H9 (cell line): ENCODE results near the gene MFAP3. TPM values are rescaled to one million over a fixed set of nuclear protein-coding genes. Genes with fewer than 3 reads are reported as not detected.

Experiments
- DNase-seq: peaks from one replicate; pipeline ENCODE4 v3.0.0-alpha.2; 2017
- H2AFZ ChIP-seq: one replicate; pipeline ENCODE4 v1.6.1; 2013; ENCODE audit warnings: mild to moderate bottlenecking, low read length, control low read depth, moderate library complexity
- H2AK5ac ChIP-seq: 2 replicates; pipeline ENCODE4 v1.6.1; 2013; ENCODE audit warnings: low read length, control low read depth, mixed read lengths; ENCODE audit not compliant: insufficient read length
- H2BK120ac ChIP-seq: one replicate; pipeline ENCODE4 v1.6.1; 2013; ENCODE audit warnings: low read depth, mild to moderate bottlenecking, low read length, control low read depth, inconsistent platforms; ENCODE audit not compliant: poor library complexity, severe bottlenecking
- H2BK12ac ChIP-seq: 2 replicates; pipeline ENCODE4 v1.6.1; 2013; ENCODE audit warnings: low read length, control low read depth, mixed read lengths, low read depth; ENCODE audit not compliant: insufficient read length
- H2BK15ac ChIP-seq: 2 replicates; pipeline ENCODE4 v1.6.1; 2013; ENCODE audit warnings: low read depth, low read length, control low read depth
- H2BK20ac ChIP-seq: one replicate; pipeline ENCODE4 v1.6.1; 2013; ENCODE audit warnings: low read depth, mild to moderate bottlenecking, low read length, control low read depth, inconsistent platforms; ENCODE audit not compliant: poor library complexity, severe bottlenecking
- H2BK5ac ChIP-seq: 2 replicates; pipeline ENCODE4 v1.6.1; 2013; ENCODE audit warnings: low read length, control low read depth, mixed read lengths; ENCODE audit not compliant: insufficient read length
- H3K14ac ChIP-seq: 2 replicates; pipeline ENCODE4 v1.6.1; 2013; ENCODE audit warnings: low read length, control low read depth; ENCODE audit not compliant: insufficient read depth
- H3K18ac ChIP-seq: 2 replicates; pipeline ENCODE4 v1.6.1; 2013; ENCODE audit warnings: low read depth, mild to moderate bottlenecking, mixed read lengths, low read length, control low read depth; ENCODE audit not compliant: insufficient read length
- H3K23ac ChIP-seq: 2 replicates; pipeline ENCODE4 v1.6.1; 2013; ENCODE audit warnings: low read length, control low read depth, mixed read lengths, low read depth; ENCODE audit not compliant: insufficient read length
- H3K23me2 ChIP-seq: 2 replicates; pipeline ENCODE4 v1.6.1; 2013; ENCODE audit warnings: low read depth, mild to moderate bottlenecking, mixed read lengths, low read length, control low read depth; ENCODE audit not compliant: insufficient read length, poor library complexity, severe bottlenecking
- H3K27ac ChIP-seq: 2 replicates; pipeline ENCODE4 v1.5.1; 2013; ENCODE audit warnings: low read length, control low read depth, mixed read lengths, low read depth; ENCODE audit not compliant: insufficient read length
- H3K27me3 ChIP-seq: 2 replicates; pipeline ENCODE4 v1.6.1; 2013; ENCODE audit warnings: low read length, control low read depth, inconsistent platforms; ENCODE audit not compliant: insufficient read depth
- H3K4ac ChIP-seq: 2 replicates; pipeline ENCODE4 v1.6.1; 2013; ENCODE audit warnings: low read depth, mild to moderate bottlenecking, control low read depth, inconsistent platforms, low read length, moderate library complexity
- H3K4me1 ChIP-seq: 2 replicates; pipeline ENCODE4 v1.6.1; 2013; ENCODE audit warnings: low read length, control low read depth, inconsistent platforms; ENCODE audit not compliant: insufficient read depth
- H3K4me2 ChIP-seq: 2 replicates; pipeline ENCODE4 v1.6.1; 2013; ENCODE audit warnings: low read length, control low read depth, mixed read lengths; ENCODE audit not compliant: insufficient read length, insufficient read depth
- H3K56ac ChIP-seq: 2 replicates; pipeline ENCODE4 v1.6.1; 2013; ENCODE audit warnings: low read depth, mild to moderate bottlenecking, mixed read lengths, low read length, control low read depth; ENCODE audit not compliant: insufficient read length
- H3K79me1 ChIP-seq: 2 replicates; pipeline ENCODE4 v1.6.1; 2013; ENCODE audit warnings: low read depth, mild to moderate bottlenecking, moderate library complexity, low read length, control low read depth, inconsistent platforms; ENCODE audit not compliant: insufficient read depth, poor library complexity, severe bottlenecking
- H3K79me2 ChIP-seq: 2 replicates; pipeline ENCODE4 v1.6.1; 2013; ENCODE audit warnings: low read length, control low read depth, inconsistent platforms; ENCODE audit not compliant: insufficient read depth
- H3K9ac ChIP-seq: 2 replicates; pipeline ENCODE4 v1.6.1; 2013; ENCODE audit warnings: low read length, control low read depth, mixed read lengths; ENCODE audit not compliant: insufficient read length; ENCODE audit errors: extremely low read depth
- H3K9me3 ChIP-seq: one replicate; pipeline ENCODE4 v1.6.1; 2013; ENCODE audit warnings: low read depth, low read length, inconsistent platforms; ENCODE audit not compliant: control insufficient read depth
- H3T11ph ChIP-seq: one replicate; pipeline ENCODE4 v1.6.1; 2013; ENCODE audit warnings: mild to moderate bottlenecking, low read length, control low read depth, inconsistent platforms
- H4K20me1 ChIP-seq: one replicate; pipeline ENCODE4 v1.6.1; 2013; ENCODE audit not compliant: control insufficient read depth, insufficient read length, insufficient read depth
- H4K5ac ChIP-seq: 2 replicates; pipeline ENCODE4 v1.6.1; 2013; ENCODE audit warnings: low read depth, mild to moderate bottlenecking, mixed read lengths, low read length, control low read depth; ENCODE audit not compliant: insufficient read length
- H4K8ac ChIP-seq: replicated peaks from 2 replicates; pipeline ENCODE4 v1.6.1; 2013; ENCODE audit warnings: low read length, control low read depth, mixed read lengths, low read depth; ENCODE audit not compliant: insufficient read length
- H4K91ac ChIP-seq: 2 replicates; pipeline ENCODE4 v1.6.1; 2013; ENCODE audit warnings: low read depth, mild to moderate bottlenecking, moderate library complexity, mixed read lengths, low read length, control low read depth; ENCODE audit not compliant: insufficient read length
- H3K27ac Mint-ChIP-seq, 3 experiments: 2 replicates in 2 of 3; 3 replicates in 1 of 3; pipeline ENCODE4 v1.8.0; 2020 to 2021; ENCODE audit warnings: mixed read lengths in 3 of 3, mild to moderate bottlenecking in 1 of 3, moderate library complexity in 1 of 3
- H3K27me3 Mint-ChIP-seq: 2 replicates; pipeline ENCODE4 v1.8.0; 2021; ENCODE audit warnings: low read depth, mild to moderate bottlenecking, moderate library complexity, mixed read lengths
- H3K36me3 Mint-ChIP-seq, 3 experiments: 2 replicates in 2 of 3; 3 replicates in 1 of 3; pipeline ENCODE4 v1.8.0; 2020 to 2021; ENCODE audit warnings: low read depth in 3 of 3, mixed read lengths in 3 of 3; ENCODE audit not compliant: insufficient read depth in 1 of 3
- H3K4me1 Mint-ChIP-seq, 2 experiments: 2 replicates each; pipeline ENCODE4 v1.8.0; 2020; ENCODE audit warnings: mixed read lengths in 2 of 2
- H3K4me3 Mint-ChIP-seq, 2 experiments: 2 replicates in 1 of 2; 3 replicates in 1 of 2; pipeline ENCODE4 v1.8.0; 2020 to 2021; ENCODE audit warnings: mild to moderate bottlenecking in 2 of 2, mixed read lengths in 2 of 2, moderate library complexity in 1 of 2
- H3K9me3 Mint-ChIP-seq, 2 experiments: 2 replicates in 1 of 2; 3 replicates in 1 of 2; pipeline ENCODE4 v1.8.0; 2020; ENCODE audit warnings: mild to moderate bottlenecking in 2 of 2, mixed read lengths in 2 of 2, moderate library complexity in 1 of 2
- WGBS: extraction: QIAGEN DNeasy Blood & Tissue Kit; methylation state at CpG from one replicate; pipeline ENCODE4 v1.1.7; 2013; ENCODE audit warnings: missing lambda C conversion rate, low lambda C conversion rate, mixed read lengths; ENCODE audit not compliant: insufficient read length; ENCODE audit errors: extremely low coverage; 5-methylcytosine and 5-hydroxymethylcytosine counted together
- total RNA-seq: library from RNA; stranded (reverse); gene quantifications from 2 replicates; pipeline ENCODE4 v1.2.1, GENCODE V29; 2021
- TF ChIP-seq, protein P1 (sequence below): fragments of 200-600 bp; sonication (generic); conservative IDR thresholded peaks from 3 replicates; pipeline ENCODE4 v1.8.0; 2021; ENCODE audit warnings: antibody characterized with exemption, mild to moderate bottlenecking

MFAP3 gene
- total RNA-seq, 1 experiment from 2014 or later, result 24.5 TPM

- H3K14ac ChIP-seq, result no peak overlapping the region
- H3K9ac ChIP-seq, result no peak overlapping the region
- H2BK20ac ChIP-seq, result no peak overlapping the region
- H3K9me3 ChIP-seq, result no peaks in the 10 kb centered on the region
- H2BK15ac ChIP-seq, result no peak overlapping the region
- TF ChIP-seq, protein P1, sequence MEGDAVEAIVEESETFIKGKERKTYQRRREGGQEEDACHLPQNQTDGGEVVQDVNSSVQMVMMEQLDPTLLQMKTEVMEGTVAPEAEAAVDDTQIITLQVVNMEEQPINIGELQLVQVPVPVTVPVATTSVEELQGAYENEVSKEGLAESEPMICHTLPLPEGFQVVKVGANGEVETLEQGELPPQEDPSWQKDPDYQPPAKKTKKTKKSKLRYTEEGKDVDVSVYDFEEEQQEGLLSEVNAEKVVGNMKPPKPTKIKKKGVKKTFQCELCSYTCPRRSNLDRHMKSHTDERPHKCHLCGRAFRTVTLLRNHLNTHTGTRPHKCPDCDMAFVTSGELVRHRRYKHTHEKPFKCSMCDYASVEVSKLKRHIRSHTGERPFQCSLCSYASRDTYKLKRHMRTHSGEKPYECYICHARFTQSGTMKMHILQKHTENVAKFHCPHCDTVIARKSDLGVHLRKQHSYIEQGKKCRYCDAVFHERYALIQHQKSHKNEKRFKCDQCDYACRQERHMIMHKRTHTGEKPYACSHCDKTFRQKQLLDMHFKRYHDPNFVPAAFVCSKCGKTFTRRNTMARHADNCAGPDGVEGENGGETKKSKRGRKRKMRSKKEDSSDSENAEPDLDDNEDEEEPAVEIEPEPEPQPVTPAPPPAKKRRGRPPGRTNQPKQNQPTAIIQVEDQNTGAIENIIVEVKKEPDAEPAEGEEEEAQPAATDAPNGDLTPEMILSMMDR, result no peak
- no peaks in the 10 kb centered on the region for H3K79me2 ChIP-seq
- peaks cover 0 to 3% (median 0%) of the 10 kb centered on the region in 3 experiments; a peak in 2 of 7 replicates for H3K36me3 Mint-ChIP-seq
- no peaks in the 10 kb centered on the region for H3K23me2 ChIP-seq
- H3K27ac Mint-ChIP-seq, result no peak overlapping the region
- no peak overlapping the region for H3K18ac ChIP-seq
- no peaks in the 10 kb centered on the region for H3K4me1 ChIP-seq
- no peak overlapping the region for H3T11ph ChIP-seq
- no peaks in the 10 kb centered on the region for H3K27me3 ChIP-seq
- no CpG with 5 or more reads among the region's 3 CpGs for WGBS
- no peak overlapping the region for H3K56ac ChIP-seq
- no peak overlapping the region for H3K4me2 ChIP-seq
- no peak overlapping the region for H2AK5ac ChIP-seq
- H3K27me3 Mint-ChIP-seq, result no peaks in the 10 kb centered on the region
- no peak overlapping the region for H4K8ac ChIP-seq
- H4K20me1 ChIP-seq, result no peaks in the 10 kb centered on the region
- H2BK12ac ChIP-seq, result no peak overlapping the region
- H4K5ac ChIP-seq, result no peak overlapping the region
- H3K79me1 ChIP-seq, result no peaks in the 10 kb centered on the region
- H2BK5ac ChIP-seq, result no peak overlapping the region
- no peaks in the 10 kb centered on the region for H3K9me3 Mint-ChIP-seq
- H3K4ac ChIP-seq, result no peak overlapping the region
- DNase-seq, result no peak
- H4K91ac ChIP-seq, result no peak overlapping the region
- H3K27ac ChIP-seq, result no peak overlapping the region
- H2AFZ ChIP-seq, result no peak overlapping the region
- H2BK120ac ChIP-seq, result no peak overlapping the region
- H3K4me1 Mint-ChIP-seq, result no peaks in the 10 kb centered on the region
- H3K23ac ChIP-seq, result no peak overlapping the region
- H3K4me3 Mint-ChIP-seq, result no peak overlapping the region
Observed at GRCh38 chr5:153999995-154000394, 38.8 kb upstream of the MFAP3 start.
